ENCODE results near the gene JAZF1.

JAZF1 gene

GRCh38 chr7:28192786-28193585, 12.4 kb upstream of the JAZF1 start:
- in situ Hi-C loops (cut with HindIII; ENCODE audit: low sequenced_read_pairs) = no loop called here

DNA sequence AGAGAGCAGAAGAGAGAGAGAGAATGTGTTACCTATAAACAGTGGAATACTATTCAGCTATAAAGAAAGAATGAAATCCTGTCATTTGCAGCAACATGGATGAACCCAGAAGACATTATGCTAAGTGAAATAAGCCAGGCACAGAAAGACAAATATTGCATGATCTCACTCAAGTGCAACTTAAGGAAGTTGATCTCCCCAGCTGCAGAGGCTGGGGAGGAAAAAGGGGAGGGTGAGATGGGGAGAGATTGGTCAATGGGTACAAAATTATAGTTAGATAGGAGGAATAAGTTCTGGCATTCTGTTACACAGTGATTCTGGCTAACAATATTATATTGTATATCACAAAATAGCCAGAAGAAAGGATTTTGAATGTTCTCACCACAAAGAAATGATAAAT, 11.2 kb upstream of the JAZF1 start:
- in situ Hi-C loops (cut with HindIII; ENCODE audit: low sequenced_read_pairs) = no loop called here

GRCh38 chr7:28191184-28191583, 10.6 kb upstream of the JAZF1 start:
- in situ Hi-C loops (cut with HindIII; ENCODE audit: low sequenced_read_pairs) = no loop called here

DNA sequence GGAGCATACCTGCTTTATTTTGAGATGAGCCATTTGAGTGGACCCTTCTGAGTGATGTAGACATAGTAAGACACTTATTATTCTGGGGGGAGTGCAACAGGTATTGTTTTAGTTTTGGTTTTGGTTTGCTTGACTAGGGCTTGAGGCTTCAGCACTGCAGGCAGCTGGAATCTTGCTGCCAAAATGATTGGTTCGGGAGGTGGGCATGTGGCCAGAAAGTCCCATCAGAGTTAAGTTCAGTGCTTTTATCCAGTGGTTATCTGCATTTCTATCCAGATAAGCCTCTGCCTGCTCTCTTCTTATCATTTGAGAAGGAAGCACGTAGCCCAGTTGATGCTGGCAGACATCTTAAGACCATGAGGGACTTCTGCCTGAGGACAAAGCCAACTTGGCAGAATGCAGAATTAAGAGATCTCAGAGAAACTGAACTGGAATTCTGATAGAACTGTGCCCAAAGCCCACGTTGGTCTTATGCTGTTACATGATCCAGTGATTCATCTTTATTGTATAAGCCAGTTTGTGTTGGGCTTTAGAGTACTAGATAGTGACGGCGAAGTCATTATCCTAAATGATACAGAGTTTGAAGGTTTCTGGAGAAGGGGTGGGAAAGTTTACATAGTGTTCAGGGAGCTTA, 9.6 kb upstream of the JAZF1 start:
- in situ Hi-C loops (cut with HindIII; ENCODE audit: low sequenced_read_pairs) = no loop called here

DNA sequence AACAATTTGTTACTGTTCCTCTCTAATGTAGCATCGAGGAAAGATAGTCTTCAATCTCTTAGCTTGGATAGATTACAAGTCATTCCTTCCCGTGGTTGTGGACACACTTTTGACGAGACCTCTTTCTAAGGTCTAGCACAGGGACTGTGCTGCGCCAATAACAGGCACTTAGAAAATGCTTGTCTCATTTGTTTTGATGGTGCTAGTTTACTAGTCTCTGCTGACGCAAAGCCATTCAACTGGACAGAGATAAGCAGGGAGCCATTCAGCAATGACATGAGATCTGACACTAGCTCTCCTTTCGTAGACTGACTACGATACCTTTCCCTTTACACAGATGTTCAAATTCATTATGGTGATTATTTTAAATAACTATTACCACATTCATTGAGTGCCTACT, 6.4 kb upstream of the JAZF1 start:
- in situ Hi-C loops (cut with HindIII; ENCODE audit: low sequenced_read_pairs) = no loop called here

DNA sequence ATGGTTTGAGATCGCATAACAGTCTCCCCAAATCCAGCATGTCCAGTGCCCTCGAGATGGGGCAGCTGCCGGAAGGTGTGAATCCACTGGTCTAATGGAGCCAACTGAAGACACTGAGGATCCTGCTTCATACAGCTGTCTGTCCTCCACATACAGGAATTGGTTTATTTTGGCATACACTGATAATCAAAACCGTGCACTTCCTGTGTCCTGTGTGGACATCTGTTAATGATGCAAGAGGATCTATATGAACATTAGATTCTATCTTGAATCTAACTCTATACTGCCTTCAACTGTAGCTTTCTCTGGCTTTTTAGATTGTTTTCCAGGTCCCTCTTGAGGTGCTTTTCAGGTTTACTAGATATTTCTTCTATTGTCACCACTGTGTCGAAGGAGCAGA, 3.0 kb upstream of the JAZF1 start:
- in situ Hi-C loops (cut with HindIII; ENCODE audit: low sequenced_read_pairs) = no loop called here

GRCh38 chr7:28182071-28182471, 1.5 kb upstream of the JAZF1 start:
- in situ Hi-C loops (cut with HindIII; ENCODE audit: low sequenced_read_pairs) = no loop called here

- in situ Hi-C loops (cut with HindIII; ENCODE audit: low sequenced_read_pairs) = no loop called here
Observed at GRCh38 chr7:28181416-28181815, 821 bp upstream of the JAZF1 start.

DNA sequence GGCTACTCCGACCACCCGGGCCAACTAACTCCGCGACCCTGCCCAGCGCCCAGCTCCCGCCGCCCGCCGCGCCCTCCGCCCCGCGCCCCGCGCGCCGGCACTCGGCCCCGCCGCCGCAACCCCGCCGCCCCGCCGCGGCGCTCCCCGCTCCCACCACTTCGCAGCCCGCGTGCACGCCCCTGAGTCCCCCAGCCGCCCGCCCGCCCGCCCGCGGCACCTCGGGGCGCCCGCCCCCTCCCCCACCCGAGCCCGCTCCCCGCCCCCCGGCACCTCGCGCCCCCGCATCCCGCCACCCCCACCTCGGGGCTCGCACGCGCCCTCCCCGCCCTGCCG, 598 bp downstream of the JAZF1 start:
- in situ Hi-C loops (cut with HindIII; ENCODE audit: low sequenced_read_pairs) = no loop called here

- in situ Hi-C loops (cut with HindIII; ENCODE audit: low sequenced_read_pairs) = no loop called here
Observed at GRCh38 chr7:28179120-28180030, 1.2 kb downstream of the JAZF1 start.

DNA sequence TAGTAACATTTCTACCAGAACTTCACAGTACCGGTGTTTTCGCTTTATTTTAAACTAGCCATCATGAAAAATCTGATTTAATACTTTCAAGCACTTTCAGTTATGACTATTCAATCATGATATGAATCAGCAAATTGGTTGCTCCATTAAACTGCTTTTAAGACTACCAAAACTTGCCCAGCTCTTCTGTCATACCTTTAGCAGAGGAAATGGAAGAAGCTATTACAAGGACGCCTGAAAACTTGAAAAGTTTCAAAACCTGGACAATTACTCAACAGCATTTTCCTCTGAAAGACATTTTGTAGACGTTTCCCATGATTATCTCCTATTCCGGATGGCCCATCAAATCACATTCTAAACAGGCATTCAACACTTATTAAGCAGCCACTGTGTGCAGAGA, 2.0 kb downstream of the JAZF1 start:
- in situ Hi-C loops (cut with HindIII; ENCODE audit: low sequenced_read_pairs) = no loop called here

DNA sequence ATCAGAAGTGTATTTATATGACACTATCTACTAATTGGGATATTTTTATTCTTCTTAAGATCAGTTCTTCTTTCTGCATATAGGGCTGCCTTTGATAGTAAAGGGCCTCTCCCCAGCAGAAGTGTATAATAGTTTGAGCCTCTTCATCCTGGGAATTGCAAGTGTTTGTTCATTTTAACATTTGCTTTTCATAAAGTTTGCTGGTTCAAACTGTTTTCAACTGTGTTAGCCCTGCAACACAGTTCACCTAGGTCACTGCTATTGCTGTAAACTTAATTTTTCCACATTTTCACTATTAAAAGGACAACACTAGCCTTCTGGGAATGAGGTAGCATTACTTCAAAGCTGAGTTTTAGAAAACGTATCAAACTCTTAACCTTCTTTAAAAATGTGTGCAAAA, 2.8 kb downstream of the JAZF1 start:
- in situ Hi-C loops (cut with HindIII; ENCODE audit: low sequenced_read_pairs) = no loop called here

DNA sequence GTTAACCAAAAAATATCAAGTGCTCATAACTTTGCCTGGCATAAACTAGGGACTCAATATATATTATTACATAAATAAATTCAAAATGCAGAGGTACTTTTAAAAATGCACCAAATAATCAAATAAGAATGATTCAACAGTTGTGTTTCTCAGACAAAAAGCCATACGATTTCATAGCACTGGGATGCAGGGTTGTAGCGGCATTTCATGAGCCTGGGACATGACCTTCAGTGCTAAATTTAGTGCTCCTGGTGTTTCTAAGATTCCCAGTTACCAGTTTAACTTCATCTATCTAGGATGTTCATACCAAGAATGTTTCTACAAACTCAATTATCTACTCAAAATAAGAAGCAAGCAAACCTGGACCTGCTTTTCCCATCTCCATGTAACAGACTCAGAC, 4.0 kb downstream of the JAZF1 start:
- in situ Hi-C loops (cut with HindIII; ENCODE audit: low sequenced_read_pairs) = no loop called here

GRCh38 chr7:28176174-28176573, 4.4 kb downstream of the JAZF1 start:
- in situ Hi-C loops (cut with HindIII; ENCODE audit: low sequenced_read_pairs) = no loop called here

DNA sequence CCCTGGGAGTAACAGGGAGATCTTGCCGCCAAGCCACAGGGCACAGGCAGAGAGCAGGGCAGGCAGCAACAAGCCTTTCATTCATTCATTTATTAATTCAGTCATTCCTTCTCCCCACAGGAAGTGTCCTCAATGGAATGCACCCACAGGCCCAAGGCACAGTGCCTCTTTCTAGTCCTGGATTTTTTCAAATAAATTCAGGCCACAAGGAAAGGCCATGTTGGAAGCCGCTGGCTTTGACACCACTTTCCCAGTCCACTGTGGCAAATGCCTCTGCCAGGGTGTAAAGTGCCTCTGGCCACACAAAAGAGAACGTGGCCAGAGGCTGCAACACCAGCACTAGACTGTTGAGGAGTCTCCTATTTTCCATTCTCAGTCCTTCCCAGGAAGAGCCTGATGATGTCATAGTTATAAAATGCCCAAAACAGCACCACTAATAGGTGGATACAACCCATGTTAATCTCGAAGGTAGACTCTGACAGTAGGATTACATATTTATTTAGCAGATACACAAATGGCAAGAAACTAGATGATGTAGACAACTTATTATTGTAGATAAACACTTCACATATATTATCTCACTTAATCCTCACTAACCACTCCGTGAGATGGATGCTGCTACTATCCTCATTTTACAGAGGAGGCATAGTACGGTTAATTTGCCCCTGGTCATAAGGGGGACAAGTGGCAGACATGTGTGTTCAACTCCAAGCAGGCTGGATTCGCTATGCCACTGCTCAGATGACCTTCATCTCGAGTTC, 5.5 kb downstream of the JAZF1 start:
- in situ Hi-C loops (cut with HindIII; ENCODE audit: low sequenced_read_pairs) = no loop called here

DNA sequence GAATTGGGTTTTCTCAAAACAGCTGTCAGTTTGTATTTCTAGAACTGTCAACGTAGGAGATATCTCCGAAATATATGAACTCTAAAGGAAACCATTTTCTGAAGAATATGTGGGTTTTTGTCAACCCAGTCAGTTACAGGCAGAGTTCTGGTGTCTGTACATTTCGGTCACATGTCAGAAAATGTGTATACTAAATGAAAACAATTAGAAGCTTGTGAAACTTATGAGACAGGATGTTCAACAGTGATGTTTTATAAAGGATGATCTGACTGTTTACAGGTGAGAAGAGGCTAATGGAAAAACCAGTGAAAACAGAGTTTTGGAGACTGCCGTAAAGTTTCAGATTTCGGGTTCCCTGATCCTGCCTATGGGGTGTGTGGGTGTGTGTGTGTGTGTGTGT, 6.2 kb downstream of the JAZF1 start:
- in situ Hi-C loops (cut with HindIII; ENCODE audit: low sequenced_read_pairs) = no loop called here

DNA sequence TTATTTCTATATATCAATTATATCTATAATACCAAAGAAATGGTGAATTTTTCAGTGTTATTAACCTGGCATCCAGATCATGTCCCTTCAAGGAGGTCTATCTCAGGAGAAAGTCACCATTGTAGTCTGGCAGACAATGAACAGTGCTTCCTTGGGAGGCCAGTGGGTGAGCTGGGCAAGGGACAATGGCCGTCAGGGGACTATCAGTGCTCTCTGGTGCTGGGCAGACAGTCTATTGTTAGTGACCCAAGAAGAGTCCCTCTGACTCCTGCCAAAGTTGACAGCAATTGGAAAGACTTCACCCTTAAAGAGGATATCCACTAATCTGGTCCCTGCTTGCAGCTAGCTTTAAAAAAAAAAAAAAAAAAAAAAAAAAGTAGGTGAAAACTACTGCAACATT, 7.1 kb downstream of the JAZF1 start:
- in situ Hi-C loops (cut with HindIII; ENCODE audit: low sequenced_read_pairs) = no loop called here

DNA sequence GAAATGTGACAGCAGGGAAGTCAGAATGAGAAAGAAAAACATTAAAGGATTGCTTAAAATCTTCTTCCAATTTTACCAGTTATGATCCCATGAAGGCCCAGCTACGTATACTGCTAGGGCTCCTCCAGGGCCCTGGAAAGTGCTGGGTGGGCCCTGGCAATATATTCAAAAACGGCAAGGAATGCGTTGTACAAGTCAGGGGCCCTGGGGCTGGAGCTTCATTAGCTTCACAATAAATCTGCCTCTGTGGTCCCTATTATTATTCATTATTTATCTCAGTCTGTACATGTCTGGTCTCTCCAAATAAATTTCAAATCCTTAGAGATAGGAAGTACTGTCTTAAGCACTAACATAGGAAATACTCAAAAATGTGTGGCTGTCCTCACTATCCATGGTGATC, 7.6 kb downstream of the JAZF1 start:
- in situ Hi-C loops (cut with HindIII; ENCODE audit: low sequenced_read_pairs) = no loop called here

DNA sequence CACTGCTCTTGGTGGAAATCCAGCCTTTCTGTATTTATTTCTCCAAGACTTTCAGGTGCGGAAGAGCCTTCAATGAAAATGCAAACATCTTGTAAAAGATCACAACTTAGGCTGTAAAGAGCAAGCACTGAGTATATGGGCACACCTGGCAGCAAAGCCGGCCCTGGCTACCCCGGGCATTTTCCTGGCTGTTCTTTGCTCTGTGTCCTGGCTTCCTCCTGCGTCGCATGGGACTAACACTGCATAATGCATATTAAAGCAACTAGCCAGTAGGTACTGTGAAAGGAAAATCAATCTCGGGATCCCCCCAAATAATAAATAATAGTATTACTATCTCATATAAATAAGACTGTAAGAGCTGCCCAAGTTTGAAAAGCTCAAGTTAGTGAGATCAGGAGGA, 9.9 kb downstream of the JAZF1 start:
- in situ Hi-C loops (cut with HindIII; ENCODE audit: low sequenced_read_pairs) = no loop called here

DNA sequence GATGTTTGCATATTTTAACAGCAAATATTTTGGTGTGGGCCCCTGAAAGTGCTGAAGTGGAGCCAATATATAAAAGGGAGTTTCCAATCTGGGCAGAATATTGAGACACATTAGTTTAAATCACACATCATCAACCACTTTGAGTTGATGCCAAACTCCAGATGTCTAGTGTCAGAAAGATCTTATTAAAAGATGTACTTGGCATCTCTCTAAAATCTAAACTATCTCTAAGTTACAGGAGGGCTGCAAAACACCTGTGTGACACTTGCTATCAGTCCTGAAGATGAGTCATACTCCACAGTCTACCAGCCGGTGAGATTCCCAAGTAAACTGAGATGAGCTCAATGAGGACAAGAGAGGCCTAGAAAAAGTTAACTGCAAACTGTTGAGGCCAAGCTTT, 11.4 kb downstream of the JAZF1 start:
- in situ Hi-C loops (cut with HindIII; ENCODE audit: low sequenced_read_pairs) = no loop called here

Data from endothelial cell of hepatic sinusoid (primary cell).